ENCODE results near the gene AHNAK. TPM values are rescaled to one million over a fixed set of nuclear protein-coding genes. Genes with fewer than 3 reads are reported as not detected.
"Not testable (repeated sequence)": the region's sequence is repeated elsewhere in the genome, so short reads cannot be mapped to it uniquely, and the experiment has no call there.

The AHNAK gene
- total and polyA plus RNA-seq, 9 donors, result 203 to 411 (median 316) TPM

DNA sequence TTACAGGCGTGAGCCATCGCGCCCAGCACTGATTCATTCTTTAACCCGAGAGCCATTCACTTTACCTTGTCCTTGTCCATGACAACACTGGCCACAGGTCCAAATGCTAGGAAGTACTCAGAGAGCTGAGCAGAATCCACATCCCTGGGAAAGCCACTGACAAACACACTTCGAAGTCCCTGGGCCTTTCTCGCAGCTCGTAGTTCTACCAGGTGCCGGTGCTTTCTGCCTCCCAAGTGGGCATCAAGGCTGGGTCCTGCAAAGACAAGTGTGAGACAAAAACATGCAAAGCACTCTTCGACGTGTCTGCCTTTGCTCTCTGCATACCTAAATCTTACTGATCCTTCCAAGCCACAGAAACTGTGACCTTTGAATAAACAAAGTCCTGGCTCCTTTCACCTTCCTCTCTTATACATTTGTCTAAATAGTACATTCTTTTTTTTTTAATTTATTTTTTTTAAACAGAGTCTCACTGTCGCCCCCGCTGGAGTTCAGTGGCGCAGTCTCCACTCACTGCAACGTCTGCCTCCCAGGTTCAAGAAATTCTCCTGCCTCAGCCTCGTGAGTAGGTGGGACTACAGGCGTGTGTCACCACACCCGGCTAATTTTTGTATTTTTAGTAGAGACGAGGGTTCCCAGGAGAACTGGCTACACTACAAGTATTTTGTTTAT, 42.5 kb upstream of the AHNAK start:
- Histone ChIP-seq H3K27ac (ENCODE audit: low read length) (no peak overlapping the region), H3K36me3 (ENCODE audit: control insufficient read depth, insufficient read depth, low read length) (peaks cover 42% of the 10 kb centered on the region), H3K4me3 (ENCODE audit: low read length) (no peak overlapping the region), H3K4me1 (ENCODE audit: control insufficient read depth, insufficient read depth, low read length) (peaks cover 18% of the 10 kb centered on the region), H3K9me3 (replicated peaks; ENCODE audit: control insufficient read depth, low read depth, low read length) (no peaks in the 10 kb centered on the region), H3K27me3 (ENCODE audit: control insufficient read depth, insufficient read depth, low read length) (no peaks in the 10 kb centered on the region)
- WGBS (ENCODE audit: insufficient coverage), result 93% methylated on average over 9 of the region's 18 CpGs
- no peak for DNase-seq

DNA sequence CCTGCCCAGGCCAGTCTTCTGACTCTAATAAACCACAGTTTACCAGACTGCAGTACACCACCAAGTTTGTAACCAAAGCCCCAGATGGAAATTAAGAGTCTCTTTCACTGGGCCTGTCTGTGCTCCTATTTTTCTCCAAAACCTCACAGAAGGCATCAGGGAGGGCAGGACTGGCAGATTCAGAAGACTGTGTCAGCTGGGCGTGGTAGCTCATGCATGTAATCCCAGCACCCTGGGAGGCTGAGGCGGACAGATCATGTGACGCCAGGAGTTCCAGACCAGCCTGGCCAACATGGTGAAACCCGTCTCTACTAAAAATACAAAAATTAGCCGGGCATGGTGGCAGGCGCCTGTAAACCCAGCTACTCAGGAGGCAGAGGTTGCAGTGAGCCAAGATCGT, 38.8 kb upstream of the AHNAK start:
- H3K4me1 ChIP-seq (ENCODE audit: control insufficient read depth, insufficient read depth, low read length); H3K27me3 ChIP-seq (ENCODE audit: control insufficient read depth, insufficient read depth, low read length); H3K9me3 ChIP-seq (replicated peaks; ENCODE audit: control insufficient read depth, low read depth, low read length); DNase-seq; H3K27ac ChIP-seq (ENCODE audit: low read length); H3K4me3 ChIP-seq (ENCODE audit: low read length): not testable (repeated sequence)
- peaks cover 58% of the 10 kb centered on the region for H3K36me3 ChIP-seq (ENCODE audit: control insufficient read depth, insufficient read depth, low read length)
- 87% methylated on average over 7 of the region's 7 CpGs for WGBS (ENCODE audit: insufficient coverage)

DNA sequence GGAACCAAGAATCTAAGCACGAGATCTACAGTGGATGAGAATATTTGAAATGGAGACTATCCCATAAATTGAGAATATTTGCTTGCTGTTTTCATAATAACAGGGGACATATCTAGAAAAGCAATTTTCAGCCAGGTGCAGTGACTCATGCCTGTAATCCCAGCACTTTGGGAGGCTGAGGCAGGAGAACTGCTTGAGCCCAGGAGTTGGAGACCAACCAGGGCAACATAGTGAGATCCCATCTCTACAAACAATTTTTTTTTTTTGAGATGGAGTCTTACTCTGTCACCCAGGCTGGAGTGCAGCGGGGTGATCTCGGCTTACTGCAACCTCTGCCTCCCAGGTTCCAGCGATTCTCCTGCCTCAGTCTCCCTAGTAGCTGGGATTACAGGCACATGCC, 35.1 kb upstream of the AHNAK start:
- not testable (repeated sequence) for H3K4me3 ChIP-seq (ENCODE audit: low read length); H3K9me3 ChIP-seq (replicated peaks; ENCODE audit: control insufficient read depth, low read depth, low read length); DNase-seq; H3K27me3 ChIP-seq (ENCODE audit: control insufficient read depth, insufficient read depth, low read length); H3K27ac ChIP-seq (ENCODE audit: low read length); H3K4me1 ChIP-seq (ENCODE audit: control insufficient read depth, insufficient read depth, low read length)
- peaks cover 58% of the 10 kb centered on the region for H3K36me3 ChIP-seq (ENCODE audit: control insufficient read depth, insufficient read depth, low read length)
- WGBS (ENCODE audit: insufficient coverage), result 86% methylated on average over 4 of the region's 4 CpGs

DNA sequence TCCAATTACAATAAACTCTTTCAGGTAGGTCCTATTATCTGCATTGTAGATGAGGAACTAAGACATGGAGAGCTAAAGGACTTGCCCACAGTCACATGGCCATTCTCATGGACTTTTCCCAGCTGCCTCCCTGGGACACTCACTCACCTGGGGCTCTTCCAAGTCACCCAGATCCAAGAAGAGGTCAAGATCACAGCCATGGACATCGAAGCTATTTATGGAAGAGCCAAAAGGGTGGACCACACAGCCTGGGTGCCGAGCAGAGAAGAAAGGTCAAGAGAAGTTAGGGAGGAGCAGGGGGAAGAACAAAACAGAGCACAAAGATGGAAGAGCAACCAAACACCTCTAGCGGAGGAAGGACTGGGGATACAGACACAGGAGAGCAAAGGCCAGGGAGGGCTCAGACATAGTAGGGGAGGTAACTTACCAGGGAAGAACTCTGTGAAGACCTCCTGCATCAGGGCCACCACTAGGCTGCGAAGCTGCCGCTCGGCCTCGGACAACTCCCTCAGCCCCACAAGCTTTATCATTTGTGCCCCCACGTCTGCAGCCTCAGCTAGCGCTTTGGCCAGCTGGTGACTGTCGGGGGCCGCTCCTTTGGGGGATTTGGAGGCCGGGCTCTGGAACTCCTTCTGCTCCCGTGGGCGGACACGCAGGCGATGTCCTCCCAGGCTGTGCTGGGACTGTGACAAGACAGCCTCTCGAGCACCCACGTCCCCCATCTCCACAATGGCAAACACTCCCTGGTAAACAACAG, 34.5 kb upstream of the AHNAK start:
- H3K36me3 ChIP-seq (ENCODE audit: control insufficient read depth, insufficient read depth, low read length), result peaks cover 60% of the 10 kb centered on the region
- peaks cover 3% of the 10 kb centered on the region for H3K4me1 ChIP-seq (ENCODE audit: control insufficient read depth, insufficient read depth, low read length)
- no peaks in the 10 kb centered on the region for H3K27me3 ChIP-seq (ENCODE audit: control insufficient read depth, insufficient read depth, low read length)
- 92% methylated on average over 12 of the region's 18 CpGs for WGBS (ENCODE audit: insufficient coverage)
- H3K27ac ChIP-seq (ENCODE audit: low read length), result no peak overlapping the region
- no peak overlapping the region for H3K4me3 ChIP-seq (ENCODE audit: low read length)
- no peaks in the 10 kb centered on the region for H3K9me3 ChIP-seq (replicated peaks; ENCODE audit: control insufficient read depth, low read depth, low read length)
- no peak for DNase-seq

DNA sequence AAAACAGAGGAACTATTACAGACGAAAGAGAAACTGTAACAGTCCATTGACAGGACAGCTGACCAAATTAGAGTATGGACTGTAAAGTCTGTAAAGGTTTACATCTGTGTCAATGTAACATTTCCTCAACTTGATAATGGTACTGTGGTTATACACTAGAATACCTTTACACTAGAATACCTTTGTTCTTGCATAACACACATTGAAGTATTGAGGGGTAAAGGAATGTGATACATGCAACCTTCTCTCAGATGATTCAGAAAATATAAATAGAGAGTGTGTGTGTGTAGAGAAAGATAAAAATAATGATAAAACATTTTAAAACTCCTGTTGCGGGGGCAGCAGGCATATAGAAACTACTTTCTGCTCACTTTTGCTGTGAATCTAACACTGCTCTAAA, 32.6 kb upstream of the AHNAK start:
- Histone ChIP-seq H3K27ac (ENCODE audit: low read length) (no peak overlapping the region), H3K9me3 (replicated peaks; ENCODE audit: control insufficient read depth, low read depth, low read length) (no peaks in the 10 kb centered on the region), H3K36me3 (ENCODE audit: control insufficient read depth, insufficient read depth, low read length) (peaks cover 54% of the 10 kb centered on the region), H3K4me1 (ENCODE audit: control insufficient read depth, insufficient read depth, low read length) (peaks cover 19% of the 10 kb centered on the region), H3K27me3 (ENCODE audit: control insufficient read depth, insufficient read depth, low read length) (no peaks in the 10 kb centered on the region), H3K4me3 (ENCODE audit: low read length) (no peak overlapping the region)
- no CpG with 5 or more reads among the region's 2 CpGs for WGBS (ENCODE audit: insufficient coverage)
- no peak for DNase-seq

DNA sequence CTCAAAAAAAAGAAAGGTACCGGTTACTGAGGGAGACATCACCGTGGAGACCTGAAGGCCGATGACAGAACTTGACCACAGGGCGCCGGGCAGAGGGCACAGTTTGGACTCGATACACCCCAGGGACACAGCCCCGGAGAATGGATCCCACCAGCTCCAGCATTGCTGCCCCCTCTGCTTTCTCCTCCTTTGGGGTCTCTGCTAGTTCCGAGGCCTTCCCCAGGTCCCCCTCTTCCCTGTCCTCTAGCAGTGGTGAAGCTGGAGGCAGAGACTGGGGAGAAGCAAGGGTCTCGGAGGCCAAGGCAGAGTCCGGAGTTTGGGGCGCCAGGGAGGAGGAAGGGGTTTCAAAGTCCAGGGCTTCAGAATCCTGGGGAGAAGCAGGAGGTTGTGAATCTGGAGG, 31.9 kb upstream of the AHNAK start:
- WGBS (ENCODE audit: insufficient coverage), result 98% methylated on average over 10 of the region's 11 CpGs
- Histone ChIP-seq H3K4me3 (ENCODE audit: low read length) (no peak overlapping the region), H3K27ac (ENCODE audit: low read length) (no peak overlapping the region), H3K4me1 (ENCODE audit: control insufficient read depth, insufficient read depth, low read length) (peaks cover 19% of the 10 kb centered on the region), H3K9me3 (replicated peaks; ENCODE audit: control insufficient read depth, low read depth, low read length) (no peaks in the 10 kb centered on the region), H3K36me3 (ENCODE audit: control insufficient read depth, insufficient read depth, low read length) (peaks cover 51% of the 10 kb centered on the region), H3K27me3 (ENCODE audit: control insufficient read depth, insufficient read depth, low read length) (no peaks in the 10 kb centered on the region)
- DNase-seq, result no peak

DNA sequence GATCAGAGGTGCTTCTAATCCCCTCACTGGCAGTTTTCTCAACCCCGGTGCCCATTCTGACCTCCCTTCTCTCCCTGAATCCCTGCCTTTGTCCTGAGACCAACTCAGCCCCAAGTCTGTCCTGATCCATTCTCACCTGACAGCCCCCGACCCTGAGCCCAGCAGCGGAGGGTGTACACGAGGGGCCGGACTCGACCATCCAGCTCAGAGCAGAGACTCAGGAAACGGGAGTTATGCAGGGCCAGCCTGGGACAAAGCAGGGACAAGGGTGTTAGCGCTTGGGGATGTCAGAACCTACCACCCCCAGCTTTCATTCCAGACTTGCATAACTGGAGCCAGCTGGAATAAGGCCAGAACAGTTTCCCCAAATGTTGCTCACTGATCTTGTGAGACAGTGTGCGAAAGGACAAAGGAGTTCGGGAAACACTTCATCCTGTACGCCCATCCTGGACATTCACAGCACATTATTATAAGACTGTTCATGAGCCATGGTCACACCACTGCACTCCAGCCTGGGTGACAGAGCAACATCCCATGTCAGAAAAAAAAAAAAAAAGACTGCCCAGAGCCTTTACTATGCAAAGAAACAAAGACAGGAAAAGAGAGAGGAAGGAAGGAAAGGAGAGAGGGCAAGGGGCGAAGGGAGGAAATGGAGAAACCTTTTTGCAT, 30.6 kb upstream of the AHNAK start:
- WGBS (ENCODE audit: insufficient coverage), result 66% methylated on average over 8 of the region's 12 CpGs
- H3K36me3 ChIP-seq (ENCODE audit: control insufficient read depth, insufficient read depth, low read length), result peaks cover 47% of the 10 kb centered on the region
- peak overlapping the region; percentile 86 for H3K27ac ChIP-seq (ENCODE audit: low read length)
- no peak overlapping the region for H3K4me3 ChIP-seq (ENCODE audit: low read length)
- peak; percentile 69 for DNase-seq
- no peaks in the 10 kb centered on the region for H3K27me3 ChIP-seq (ENCODE audit: control insufficient read depth, insufficient read depth, low read length)
- no peaks in the 10 kb centered on the region for H3K9me3 ChIP-seq (replicated peaks; ENCODE audit: control insufficient read depth, low read depth, low read length)
- H3K4me1 ChIP-seq (ENCODE audit: control insufficient read depth, insufficient read depth, low read length), result peaks cover 23% of the 10 kb centered on the region

DNA sequence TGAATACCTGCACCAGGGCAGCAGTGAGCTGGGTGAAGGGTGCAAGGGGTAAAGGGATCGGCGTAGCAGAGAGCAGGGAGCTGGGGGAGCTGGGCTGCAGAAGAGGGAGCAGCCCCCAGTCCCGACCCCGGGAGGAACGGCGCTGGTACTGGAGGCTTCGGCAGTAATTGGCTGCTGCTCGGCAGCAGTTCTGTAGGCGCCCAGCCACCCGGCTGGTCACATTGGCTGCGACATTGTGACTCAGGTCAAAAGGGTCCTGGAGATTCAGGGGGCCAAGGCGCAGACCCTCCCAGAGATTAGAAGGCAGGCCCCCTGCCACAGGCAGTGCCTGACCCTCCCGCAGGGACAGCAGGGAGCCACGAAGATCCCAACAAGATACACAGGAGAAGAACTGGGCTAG, 29.2 kb upstream of the AHNAK start:
- Histone ChIP-seq H3K9me3 (replicated peaks; ENCODE audit: control insufficient read depth, low read depth, low read length) (no peaks in the 10 kb centered on the region), H3K4me3 (ENCODE audit: low read length) (no peak overlapping the region), H3K36me3 (ENCODE audit: control insufficient read depth, insufficient read depth, low read length) (peaks cover 50% of the 10 kb centered on the region), H3K27me3 (ENCODE audit: control insufficient read depth, insufficient read depth, low read length) (no peaks in the 10 kb centered on the region), H3K27ac (ENCODE audit: low read length) (peak overlapping the region; percentile 86), H3K4me1 (ENCODE audit: control insufficient read depth, insufficient read depth, low read length) (peaks cover 26% of the 10 kb centered on the region)
- WGBS (ENCODE audit: insufficient coverage), result 78% methylated on average over 13 of the region's 14 CpGs
- no peak for DNase-seq

DNA sequence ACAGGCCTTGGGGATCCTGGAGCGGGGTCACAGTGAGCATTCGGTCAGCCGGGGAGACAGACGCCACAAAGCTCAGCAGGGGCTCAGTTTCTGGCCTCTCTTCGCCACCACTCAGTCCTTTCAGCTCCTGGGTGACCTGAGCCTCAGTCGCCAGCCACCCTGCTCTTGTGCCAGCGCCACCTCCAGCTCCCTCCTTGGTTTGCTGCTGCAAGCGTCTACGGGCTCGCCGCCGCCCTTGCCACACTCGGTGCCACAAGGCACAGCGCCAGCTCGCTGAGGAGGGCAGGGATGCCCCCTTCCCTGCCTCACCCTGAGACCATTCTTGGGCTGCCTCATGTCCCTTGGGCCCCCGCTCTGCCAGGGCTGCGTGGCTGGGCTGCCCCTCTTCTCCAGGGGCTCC, 28.6 kb upstream of the AHNAK start:
- no peaks in the 10 kb centered on the region for H3K9me3 ChIP-seq (replicated peaks; ENCODE audit: control insufficient read depth, low read depth, low read length)
- DNase-seq, result peak; percentile 41
- 32% methylated on average over 16 of the region's 17 CpGs for WGBS (ENCODE audit: insufficient coverage)
- peaks cover 26% of the 10 kb centered on the region for H3K4me1 ChIP-seq (ENCODE audit: control insufficient read depth, insufficient read depth, low read length)
- peaks cover 55% of the 10 kb centered on the region for H3K36me3 ChIP-seq (ENCODE audit: control insufficient read depth, insufficient read depth, low read length)
- peak overlapping the region; percentile 73 for H3K4me3 ChIP-seq (ENCODE audit: low read length)
- H3K27ac ChIP-seq (ENCODE audit: low read length), result peak overlapping the region; percentile 98
- H3K27me3 ChIP-seq (ENCODE audit: control insufficient read depth, insufficient read depth, low read length), result no peaks in the 10 kb centered on the region

DNA sequence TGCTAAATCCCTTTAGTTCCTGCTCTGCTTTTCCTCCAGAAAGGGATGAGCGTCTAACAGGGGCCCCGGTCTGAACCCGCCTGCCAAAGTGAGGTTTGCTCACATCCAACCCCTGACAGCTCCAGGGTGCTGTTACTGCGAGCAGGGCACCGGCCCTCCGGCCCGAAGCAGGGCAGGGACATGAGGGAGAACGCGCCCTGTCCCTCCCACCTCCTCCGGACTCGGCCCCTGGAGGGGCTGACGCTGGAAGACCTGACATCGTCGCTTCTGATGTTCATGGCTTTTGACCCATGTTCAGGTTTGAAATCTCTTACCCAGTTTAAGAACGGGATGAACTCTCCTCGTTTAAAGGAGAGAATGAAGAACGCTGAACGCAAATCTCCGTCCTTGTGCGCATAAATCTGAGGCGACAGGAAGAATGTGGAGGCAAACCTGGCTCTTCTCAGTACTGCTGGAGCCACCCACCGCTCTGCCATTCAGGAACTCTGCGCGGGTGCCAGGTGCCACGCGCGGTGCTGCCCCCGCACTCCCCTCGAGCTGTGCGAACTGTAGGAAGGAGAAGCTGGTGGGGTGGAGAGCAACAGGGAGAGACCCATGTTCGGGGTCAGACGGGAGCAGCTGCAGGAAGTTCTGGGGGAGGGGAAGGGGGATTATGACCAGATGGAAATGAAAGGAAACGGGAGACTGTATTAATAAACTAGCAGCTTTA, 27.9 kb upstream of the AHNAK start:
- peak overlapping the region; percentile 98 for H3K27ac ChIP-seq (ENCODE audit: low read length)
- peak; percentile 81 for DNase-seq
- peaks cover 56% of the 10 kb centered on the region for H3K36me3 ChIP-seq (ENCODE audit: control insufficient read depth, insufficient read depth, low read length)
- H3K9me3 ChIP-seq (replicated peaks; ENCODE audit: control insufficient read depth, low read depth, low read length), result no peaks in the 10 kb centered on the region
- WGBS (ENCODE audit: insufficient coverage), result 0% methylated on average over 32 of the region's 33 CpGs
- peak overlapping the region; percentile 73 for H3K4me3 ChIP-seq (ENCODE audit: low read length)
- no peaks in the 10 kb centered on the region for H3K27me3 ChIP-seq (ENCODE audit: control insufficient read depth, insufficient read depth, low read length)
- peaks cover 26% of the 10 kb centered on the region for H3K4me1 ChIP-seq (ENCODE audit: control insufficient read depth, insufficient read depth, low read length)
